Stimulated activated CD8-positive, alpha-beta memory T cell treated with anti-CD3 and anti-CD28 coated beads, Interleukin-7, amount 100 ng/mL, for 4 hours (primary cell): ENCODE data around the gene ETDC.

ENCODE experiments used
- DNase-seq, 2 donors: peaks; one replicate each; pipeline ENCODE4 v3.0.0-alpha.2; 2020; ENCODE audit warnings: low read depth in 2 of 2

Gene ETDC

GRCh38 chrX:135346975-135347374 lies 37.7 kb downstream of the ETDC start:
- DNase-seq = no peak

- no peak for DNase-seq
These were observed 38.2 kb downstream of the ETDC start for GRCh38 chrX:135347381-135348016.

- DNase-seq = no peak
These were observed 45.0 kb downstream of the ETDC start for GRCh38 chrX:135354288-135354687.
